Measurements from ENCODE around the gene KLK3.
"Not testable (repeated sequence)": the region's sequence is repeated elsewhere in the genome, so short reads cannot be mapped to it uniquely, and the experiment has no call there.

KLK3 gene

DNA sequence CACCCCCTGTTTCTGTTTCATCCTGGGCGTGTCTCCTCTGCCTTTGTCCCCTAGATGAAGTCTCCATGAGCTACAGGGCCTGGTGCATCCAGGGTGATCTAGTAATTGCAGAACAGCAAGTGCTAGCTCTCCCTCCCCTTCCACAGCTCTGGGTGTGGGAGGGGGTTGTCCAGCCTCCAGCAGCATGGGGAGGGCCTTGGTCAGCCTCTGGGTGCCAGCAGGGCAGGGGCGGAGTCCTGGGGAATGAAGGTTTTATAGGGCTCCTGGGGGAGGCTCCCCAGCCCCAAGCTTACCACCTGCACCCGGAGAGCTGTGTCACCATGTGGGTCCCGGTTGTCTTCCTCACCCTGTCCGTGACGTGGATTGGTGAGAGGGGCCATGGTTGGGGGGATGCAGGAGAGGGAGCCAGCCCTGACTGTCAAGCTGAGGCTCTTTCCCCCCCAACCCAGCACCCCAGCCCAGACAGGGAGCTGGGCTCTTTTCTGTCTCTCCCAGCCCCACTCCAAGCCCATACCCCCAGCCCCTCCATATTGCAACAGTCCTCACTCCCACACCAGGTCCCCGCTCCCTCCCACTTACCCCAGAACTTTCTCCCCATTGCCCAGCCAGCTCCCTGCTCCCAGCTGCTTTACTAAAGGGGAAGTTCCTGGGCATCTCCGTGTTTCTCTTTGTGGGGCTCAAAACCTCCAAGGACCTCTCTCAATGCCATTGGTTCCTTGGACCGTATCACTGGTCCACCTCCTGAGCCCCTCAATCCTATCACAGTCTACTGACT is at the start of gene KLK3:
KLK3 (plus strand) TSS at position 280 of the 775 bp plus-strand sequence; CDS start at position 321, 41 bp downstream.
- no peak for DNase-seq

DNA sequence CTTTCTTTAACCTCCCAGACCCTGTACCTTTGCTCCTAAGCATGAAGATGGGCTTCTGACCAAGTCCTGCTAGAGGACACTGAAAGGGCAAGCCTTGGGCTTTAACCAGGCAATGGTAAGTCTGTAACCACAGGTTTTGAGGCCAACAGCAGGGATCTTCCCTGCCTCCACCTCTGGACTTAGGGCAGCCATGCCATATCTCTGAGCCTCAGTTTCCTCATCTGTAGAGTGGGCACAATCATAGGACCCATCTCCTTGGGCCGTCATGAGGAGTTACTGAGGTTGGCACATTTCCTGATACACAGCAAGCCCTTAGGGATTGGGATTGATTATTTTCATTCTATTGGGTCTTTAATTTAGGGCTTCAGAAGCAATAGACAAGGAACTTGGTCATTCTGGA is 45.9 kb upstream of the KLK3 start:
- no peak for DNase-seq

DNA sequence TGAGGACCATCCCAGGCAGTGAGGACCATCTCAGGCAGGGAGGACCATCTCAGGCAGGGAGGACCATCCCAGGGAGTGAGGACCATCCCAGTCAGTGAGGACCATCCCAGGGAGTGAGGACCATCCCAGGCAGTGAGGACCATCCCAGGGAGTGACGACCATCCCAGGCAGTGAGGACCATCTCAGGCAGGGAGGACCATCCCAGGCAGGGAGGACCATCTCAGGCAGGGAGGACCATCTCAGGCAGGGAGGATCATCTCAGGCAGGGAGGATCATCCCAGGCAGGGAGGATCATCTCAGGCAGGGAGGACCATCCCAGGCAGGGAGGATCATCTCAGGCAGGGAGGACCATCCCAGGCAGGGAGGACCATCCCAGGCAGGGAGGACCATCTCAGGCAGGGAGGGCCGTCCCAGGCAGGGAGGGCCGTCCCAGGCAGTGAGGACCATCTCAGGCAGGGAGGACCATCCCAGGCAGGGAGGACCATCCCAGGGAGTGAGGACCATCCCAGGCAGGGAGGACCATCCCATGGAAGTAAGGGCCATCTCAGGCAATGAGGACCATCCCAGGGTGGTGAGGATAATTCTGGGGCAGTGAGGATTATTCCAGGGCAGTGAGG is 43.0 kb upstream of the KLK3 start:
- not testable (repeated sequence) for DNase-seq

GRCh38 chr19:50812474-50812873 is 42.2 kb upstream of the KLK3 start:
- no peak for DNase-seq

DNA sequence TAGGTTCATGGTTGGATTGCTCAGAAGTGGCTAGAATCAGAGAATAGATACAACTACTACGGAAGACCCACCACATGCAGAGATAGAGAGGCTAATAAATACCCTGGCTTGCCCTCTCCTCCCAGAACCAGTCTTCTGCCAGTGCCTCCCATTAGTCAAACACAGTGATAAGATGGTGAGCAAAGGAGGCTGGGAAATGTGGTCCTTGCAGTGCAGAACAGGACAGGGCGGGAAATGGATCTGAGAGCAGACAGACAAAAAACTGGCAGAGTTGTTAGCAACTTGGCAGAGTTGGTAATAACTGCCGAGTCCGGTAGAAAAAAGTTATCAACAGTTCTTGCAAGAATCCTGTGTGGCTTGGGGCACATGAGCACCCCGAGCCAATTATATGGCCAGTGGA is 39.8 kb upstream of the KLK3 start:
- no peak for DNase-seq

DNA sequence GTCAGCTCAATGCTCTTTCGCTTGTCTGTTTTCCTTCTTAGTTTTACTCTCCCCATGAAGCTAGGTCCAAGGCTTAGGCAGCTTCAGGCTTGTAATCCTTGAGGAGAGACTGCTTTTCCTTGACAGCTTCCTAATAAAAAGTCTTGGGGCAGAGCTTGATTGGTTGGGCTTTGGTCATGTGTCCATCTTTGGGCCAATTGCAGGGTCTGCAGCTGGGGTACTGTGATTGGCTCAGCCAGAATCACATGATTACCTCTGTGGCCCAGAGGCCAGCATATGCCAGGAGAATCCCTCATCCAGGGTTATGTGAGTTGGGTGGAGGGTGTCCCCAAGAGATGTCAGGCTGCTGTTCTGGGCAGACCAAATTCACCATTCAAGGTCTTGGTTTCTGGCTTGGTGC is 39.3 kb upstream of the KLK3 start:
- DNase-seq = no peak

- DNase-seq = no peak
Observed at GRCh38 chr19:50817941-50818858, 36.5 kb upstream of the KLK3 start.

DNA sequence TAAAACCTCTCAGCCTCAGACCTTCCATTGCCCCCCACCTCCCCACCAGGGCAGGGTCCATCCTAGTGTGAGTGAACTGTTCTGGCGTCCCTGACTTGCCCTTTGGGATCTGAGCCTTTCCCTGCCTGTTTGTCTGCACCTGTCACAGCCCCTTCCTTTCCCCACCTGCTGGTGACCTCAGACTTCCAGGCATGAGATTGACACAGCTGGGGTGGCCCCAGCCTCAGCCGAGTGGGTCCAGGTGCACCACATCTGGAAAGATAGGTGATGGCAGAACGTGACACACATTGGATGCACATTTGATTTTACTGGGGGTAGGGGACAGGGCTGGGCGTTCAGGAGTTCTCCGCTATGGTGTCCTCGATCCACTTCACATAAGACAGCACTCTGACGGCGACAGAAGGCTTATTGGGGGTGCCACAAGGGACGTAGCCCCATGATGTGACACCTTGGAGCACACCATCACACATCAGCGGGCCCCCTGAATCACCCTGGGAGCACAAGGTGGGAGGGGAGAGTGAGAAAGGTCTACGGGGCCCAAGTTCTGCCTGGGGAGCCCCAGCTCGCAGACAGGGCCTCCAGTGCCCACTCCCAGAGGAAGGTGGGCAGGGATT is 35.7 kb upstream of the KLK3 start:
- DNase-seq = no peak

GRCh38 chr19:50819636-50820035 is 35.1 kb upstream of the KLK3 start:
- DNase-seq = no peak

DNA sequence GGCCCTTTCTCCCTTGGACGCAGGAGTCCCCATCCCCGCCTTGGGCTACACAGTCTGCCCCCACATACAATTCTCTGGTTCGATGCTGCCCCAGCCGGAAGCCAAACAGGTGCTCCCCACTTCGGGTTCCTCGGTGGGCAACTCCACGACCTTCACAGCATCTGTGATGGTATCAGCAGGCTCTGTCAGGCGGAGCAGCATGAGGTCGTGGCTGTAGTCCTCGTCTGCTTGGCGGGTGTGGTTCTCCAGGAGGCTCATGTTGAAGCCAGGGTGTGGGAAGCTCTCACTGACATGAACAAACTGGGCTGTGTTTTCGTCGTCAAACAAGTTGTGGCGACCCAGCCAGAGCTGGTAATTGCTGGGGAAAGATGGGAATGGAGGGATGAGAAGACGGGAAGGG is 34.6 kb upstream of the KLK3 start:
- DNase-seq = no peak

GRCh38 chr19:50820549-50821247 is 34.0 kb upstream of the KLK3 start:
- no peak for DNase-seq

GRCh38 chr19:50821248-50821612 is 33.5 kb upstream of the KLK3 start:
- no peak for DNase-seq

- DNase-seq = no peak
Observed at GRCh38 chr19:50821622-50822021, 33.1 kb upstream of the KLK3 start.

DNA sequence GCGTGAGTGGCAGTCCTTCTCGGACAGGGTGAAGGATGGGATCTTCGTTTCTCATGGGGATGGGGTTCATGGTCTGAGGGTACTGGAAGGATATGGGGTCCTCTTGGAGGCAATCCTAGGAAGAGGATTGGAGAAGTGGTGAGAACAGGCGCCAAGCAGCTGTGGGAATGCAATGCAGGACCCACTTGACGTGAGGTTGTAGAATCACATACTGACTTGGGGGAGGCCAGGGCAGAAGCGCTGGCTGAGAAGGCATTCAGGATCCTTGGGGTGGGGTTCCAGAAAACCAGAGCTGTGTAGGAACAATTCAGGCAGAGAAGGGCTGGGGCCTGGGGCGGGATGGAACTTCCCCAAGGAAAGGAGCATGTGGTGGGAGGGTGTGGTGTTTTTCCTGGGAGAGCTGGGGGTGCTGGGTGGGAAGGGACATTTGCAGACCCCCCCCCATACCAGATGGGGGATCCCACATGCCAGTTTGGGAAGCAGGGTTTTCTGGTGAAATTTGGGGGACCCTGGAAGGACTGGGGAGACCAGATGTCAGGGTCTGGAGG is 32.0 kb upstream of the KLK3 start:
- DNase-seq = no peak

DNA sequence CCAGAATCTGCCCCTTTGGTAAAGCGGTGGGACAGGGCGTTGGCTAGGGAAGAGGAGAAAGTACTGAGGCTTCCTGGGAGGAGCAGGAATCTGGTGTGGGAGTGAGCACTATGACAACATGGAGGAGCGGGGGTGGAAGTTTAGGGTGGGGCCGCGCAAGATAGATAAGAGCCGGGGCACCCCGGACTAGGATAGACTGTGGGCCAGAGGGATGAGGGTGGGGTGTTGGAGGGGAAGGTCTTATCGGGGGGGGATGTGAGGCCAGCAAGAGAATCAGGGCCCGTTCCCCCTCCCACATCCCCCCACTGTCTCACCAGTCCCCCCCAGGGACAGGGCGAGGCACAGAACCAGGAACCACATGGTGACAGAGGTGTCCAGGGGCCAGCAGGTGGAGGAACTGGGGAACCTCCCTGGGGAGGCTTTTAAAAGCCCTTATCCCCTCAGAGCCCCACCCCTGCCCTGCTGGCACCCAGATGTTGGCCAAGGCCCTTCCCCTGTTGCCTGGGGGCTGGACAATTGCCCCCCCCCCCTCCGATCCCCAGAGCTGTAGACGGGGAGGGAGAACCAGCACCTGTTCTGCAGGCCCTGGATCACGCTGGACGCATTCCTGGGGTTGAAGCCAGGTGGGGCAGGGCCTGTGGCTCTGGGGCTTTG is 31.2 kb upstream of the KLK3 start, which contains the start of gene KLK1:
KLK1 (minus strand) TSS at position 399 of the 654 bp plus-strand sequence; CDS start at position 360, 39 bp downstream.
- no peak for DNase-seq

DNA sequence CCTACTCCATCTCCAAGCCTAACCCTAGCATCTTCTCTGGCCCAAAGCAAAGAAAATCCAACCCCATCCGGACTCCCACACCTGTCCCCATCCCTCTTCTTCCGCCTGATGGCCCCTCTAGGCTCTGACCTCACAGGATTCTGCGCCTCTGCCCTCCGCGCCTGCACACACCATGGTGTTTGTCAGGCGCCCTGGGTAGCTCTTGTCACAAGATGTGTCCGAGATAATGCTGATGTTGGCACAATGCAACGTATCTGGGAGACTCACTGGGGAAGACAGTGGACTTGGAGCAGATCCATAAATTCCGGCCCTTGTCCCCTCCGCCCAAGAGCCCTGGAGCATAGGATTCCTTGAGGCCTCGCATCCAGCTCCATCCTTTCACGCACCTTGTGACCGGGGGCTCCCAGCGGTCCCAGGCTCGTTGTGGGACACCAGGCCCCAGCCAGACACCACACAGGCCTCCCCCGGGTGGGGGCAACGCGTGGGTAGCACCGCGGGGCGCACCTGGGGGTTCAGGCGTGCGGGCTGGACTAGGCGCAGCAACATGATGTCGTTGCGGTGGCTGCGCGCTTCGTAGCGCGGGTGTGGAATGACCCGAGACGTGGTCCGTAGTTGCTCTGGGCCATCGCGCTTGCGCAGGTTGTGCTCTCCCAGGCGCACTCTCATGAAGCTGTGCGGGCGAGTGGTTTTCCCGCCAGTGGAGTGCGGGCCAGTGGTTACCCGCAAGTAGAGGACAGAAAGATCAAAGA is 28.0 kb upstream of the KLK3 start:
- DNase-seq = no peak

DNA sequence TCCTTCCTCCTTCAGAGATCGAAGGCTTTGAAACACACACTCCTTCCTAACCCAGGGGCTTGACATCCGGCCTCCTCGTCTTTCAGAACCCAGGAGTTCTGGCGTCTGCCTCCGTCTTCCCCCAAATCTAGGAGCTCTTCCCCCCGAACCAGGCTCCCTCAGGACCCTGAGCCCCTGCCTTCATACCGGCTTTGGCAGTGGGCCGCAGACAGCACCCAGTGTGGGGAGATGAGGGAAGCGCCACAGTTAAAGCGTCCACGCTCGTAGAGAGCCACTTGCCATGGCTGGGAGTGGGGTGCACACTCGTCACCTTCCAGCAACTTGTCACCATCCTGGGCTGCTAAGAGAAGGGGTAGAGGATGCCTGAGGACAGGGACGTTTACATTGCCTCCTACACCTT is 27.2 kb upstream of the KLK3 start:
- no peak for DNase-seq

DNA sequence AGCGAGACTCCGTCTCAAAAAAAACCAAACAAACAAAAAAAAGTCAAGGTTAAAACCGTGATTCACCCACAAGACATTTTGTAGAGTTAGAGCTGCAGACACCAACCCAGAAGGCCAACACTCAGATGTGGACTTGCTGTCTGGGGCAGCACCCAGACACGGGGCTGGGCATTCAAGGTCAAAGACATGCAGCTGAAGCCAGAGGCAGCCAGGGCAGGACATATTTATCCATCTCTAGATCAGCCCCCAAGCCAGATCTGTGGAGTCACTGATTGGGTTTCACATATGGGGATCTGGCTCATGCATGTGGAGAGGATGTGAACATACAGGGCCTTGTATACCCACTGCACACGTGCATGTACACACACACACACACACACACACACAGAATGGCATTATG is 24.9 kb upstream of the KLK3 start:
- DNase-seq = no peak

DNA sequence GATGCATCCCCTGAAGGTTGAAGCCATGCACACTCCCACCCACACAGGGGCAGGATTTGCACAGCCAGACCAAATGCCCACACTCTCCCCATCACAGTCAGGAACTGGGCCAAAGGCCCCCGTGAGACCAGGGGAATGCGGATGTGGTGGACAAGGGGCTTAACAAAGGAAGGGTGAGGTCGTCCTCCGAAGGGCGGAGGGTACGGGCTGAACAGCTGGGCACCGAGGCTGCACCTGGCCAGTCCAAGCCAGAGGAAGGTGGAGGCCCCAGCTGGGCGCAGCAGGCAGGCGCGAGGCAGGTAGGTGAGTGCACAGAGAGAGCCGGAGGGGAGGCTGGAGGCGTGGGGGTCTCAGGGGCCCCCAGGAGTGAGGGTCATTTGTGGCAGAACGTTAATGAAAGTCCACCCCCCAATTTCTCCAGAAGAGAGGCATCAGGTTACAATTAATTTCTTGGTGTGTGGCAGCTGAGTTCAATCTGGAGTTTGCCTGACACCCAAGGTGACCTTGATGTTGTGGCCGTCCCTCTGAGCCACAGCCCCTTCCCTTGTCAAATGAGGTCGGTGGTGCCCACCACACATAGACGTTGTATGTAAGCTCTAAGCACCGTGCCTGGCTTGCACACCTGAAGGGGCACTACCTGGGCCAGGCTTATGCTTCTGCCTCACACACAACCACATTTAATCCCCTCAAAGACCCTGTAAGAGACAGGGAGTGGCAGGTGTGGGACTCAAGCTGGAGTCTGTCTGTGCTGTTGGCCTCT is 24.3 kb upstream of the KLK3 start:
- no peak for DNase-seq

DNA sequence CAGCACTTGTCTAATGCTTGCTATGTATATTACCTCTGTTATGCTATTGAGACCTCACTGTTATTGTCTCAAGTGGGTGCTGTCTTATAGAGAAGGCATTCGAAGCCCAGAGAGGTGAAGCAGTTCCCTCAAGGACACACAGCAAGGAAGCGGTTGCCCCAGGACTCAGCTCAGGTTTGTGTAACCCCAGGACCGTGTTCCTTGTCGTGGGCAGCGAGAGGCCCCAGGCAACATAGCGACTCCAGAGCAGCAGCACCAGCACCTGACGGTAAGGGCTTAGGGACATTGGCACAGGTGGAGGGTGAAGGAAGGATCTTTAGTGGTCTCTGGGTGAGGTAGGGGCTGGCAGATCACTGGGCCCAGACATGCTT is 23.7 kb upstream of the KLK3 start:
- no peak for DNase-seq
